NCI-H526 treated with DMSO at 0.1 percent for 48 hours (cell line): ENCODE measurements around the gene TBX22.
"Not testable (repeated sequence)": the region's sequence is repeated elsewhere in the genome, so short reads cannot be mapped to it uniquely, and the experiment has no call there.

Experiments used
- DNase-seq: peaks from one replicate; lab custom pipeline; 2025; lab: John Stamatoyannopoulos, UW

The TBX22 gene, protein sequence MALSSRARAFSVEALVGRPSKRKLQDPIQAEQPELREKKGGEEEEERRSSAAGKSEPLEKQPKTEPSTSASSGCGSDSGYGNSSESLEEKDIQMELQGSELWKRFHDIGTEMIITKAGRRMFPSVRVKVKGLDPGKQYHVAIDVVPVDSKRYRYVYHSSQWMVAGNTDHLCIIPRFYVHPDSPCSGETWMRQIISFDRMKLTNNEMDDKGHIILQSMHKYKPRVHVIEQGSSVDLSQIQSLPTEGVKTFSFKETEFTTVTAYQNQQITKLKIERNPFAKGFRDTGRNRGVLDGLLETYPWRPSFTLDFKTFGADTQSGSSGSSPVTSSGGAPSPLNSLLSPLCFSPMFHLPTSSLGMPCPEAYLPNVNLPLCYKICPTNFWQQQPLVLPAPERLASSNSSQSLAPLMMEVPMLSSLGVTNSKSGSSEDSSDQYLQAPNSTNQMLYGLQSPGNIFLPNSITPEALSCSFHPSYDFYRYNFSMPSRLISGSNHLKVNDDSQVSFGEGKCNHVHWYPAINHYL

GRCh38 chrX:80014141-80014940 is at the start of gene TBX22:
Gene TBX22, plus strand, starts transcription at chrX:80014753. Its CDS starts 7,517 bp downstream, at chrX:80022270.
- DNase-seq = no peak

GRCh38 chrX:79975605-79976004 is 38.9 kb upstream of the TBX22 start:
- no peak for DNase-seq

GRCh38 chrX:80004458-80004857 is 10.1 kb upstream of the TBX22 start:
- DNase-seq = no peak

DNA sequence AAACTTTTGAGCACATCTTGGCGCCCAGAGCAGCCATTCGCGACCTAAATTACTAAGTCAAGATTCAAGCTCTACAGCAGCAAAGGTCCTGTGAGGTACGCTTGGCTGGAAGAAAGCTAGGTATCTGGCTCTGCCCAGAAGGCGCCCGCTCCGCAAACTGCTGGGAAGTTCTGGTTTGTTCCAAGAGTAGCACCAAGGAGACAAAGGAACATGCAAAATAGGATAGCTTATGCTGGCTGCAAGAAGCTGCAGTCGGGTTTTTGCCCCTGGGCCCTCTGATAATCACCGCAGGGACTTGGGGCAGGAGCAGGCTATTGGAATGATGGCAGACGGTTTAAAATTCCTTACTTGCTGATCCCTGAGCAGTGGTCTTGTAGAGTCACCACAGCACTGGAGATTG is 3.0 kb upstream of the TBX22 start:
- DNase-seq = no peak

DNA sequence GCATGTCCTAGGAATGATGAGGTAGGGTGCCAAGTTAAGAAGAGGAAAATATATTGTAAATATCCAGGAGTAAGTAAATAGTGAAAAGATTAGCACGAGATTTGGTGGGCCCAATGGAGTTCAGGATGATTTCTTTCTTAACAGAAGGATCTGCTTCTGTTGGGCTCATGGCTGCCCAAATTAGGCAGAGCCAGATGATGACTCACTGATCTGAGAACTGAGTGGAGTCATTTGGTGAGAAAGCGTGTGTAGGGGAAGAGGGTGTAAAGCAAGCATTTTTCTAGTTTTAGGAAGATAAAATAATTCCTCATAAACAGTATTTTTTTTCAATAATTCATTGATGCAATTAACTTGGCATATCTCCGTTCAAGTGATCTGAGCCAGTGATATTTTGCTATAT is 1.6 kb downstream of the TBX22 start:
- no peak for DNase-seq

DNA sequence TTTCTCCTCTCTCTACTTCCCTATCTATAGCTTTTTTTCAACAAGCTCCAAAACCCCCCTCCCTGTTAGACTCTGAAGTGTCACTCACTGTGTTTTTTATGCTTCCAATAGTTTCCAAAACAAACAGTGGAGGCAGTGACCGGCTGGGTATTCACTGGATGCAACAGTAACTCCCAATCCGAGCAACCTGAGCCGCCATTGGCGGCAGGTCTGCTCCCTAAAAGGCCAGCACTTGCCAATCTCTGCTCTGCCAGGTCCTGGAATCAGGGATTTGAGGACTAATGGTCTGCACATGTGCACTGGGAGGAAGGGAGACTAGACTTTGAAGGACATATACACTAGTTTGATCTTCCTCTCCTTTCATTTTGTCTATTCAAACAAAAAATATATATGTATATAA is 7.1 kb downstream of the TBX22 start:
- DNase-seq = no peak

DNA sequence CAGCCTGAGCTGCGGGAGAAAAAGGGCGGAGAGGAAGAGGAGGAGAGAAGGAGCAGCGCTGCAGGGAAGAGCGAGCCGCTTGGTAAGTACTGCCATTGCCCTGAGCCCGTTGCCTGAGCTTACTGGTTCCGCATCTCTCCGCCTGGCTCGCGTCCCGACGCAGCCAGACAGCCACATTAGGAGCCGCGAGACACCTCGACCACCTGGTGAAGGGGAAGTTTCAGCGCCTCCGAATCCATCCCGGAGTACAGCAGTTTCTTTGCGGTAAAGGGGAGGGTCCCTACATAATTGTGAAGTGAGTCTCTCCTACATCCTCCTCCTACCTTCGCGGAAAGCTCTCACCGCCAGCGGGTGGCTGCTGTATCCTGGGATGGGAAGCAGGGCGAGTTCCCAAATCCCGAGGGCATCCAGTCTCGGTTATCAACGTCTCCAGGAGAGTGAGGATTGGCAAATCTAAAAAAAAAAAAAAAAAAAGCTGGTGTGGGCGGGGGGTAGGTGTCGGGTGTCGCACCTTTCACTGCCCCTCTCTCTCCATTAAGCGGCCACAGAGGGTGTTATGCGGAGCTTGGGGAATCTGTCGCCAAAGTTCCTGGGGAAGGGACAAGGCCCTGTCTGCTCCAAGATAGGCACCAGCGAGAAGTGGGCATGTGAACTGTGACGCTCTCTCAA is 7.9 kb downstream of the TBX22 start:
- no peak for DNase-seq

DNA sequence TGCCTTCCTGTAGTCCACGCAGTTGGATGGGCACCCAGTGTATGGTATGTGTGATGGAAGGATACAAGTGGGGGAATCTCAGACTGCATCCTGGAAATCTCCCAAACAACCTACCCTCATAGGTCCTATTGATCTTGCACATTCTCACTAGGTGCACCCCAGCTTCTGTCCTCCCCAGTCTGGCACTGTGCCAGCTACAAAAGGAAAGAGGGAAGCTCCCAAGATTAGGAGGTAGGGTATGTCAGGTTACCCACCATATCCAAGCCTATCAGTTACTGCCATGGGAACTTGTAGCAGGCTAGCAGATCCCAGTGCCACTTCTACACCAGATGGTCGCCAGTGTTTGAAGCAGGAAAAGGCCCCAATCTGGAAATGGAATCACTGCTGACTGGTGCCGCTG is 11.6 kb downstream of the TBX22 start:
- no peak for DNase-seq

DNA sequence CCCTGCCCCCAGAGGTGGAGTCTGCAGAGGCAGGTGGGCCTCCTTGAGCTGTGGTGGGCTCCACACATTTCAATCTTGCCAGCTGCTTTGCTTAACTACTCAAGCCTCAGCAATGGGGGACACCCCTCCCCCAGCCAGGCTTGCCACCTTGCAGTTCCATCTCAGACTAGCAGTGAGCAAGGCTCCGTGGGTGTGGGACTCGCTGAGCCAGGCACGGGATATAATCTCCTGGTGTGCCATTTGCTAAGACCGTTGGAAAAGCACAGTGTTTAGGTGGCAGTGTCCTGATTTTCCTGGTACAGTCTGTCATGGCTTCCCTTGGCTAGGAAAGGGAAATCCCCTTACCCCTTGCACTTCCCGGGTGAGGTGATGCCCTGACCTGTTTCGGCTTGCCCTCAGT is 51.6 kb downstream of the TBX22 start:
- not testable (repeated sequence) for DNase-seq

DNA sequence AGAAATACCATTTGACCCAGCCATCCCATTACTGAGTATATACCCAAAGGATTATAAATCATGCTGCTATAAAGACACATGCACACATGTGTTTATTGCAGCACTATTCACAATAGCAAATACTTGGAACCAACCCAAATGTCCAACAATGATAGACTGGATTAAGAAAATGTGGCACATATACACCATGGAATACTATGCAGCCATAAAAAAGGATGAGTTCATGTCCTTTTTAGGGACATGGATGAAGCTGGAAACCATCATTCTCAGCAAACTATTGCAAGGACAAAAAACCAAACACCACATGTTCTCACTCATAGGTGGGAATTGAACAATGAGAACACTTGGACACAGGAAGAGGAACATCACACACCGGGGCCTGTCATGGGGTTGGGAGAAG is 61.1 kb downstream of the TBX22 start:
- not testable (repeated sequence) for DNase-seq
